HG02884 (cell line): ENCODE results near the gene IFI35.
"Not testable (repeated sequence)": the region's sequence is repeated elsewhere in the genome, so short reads cannot be mapped to it uniquely, and the experiment has no call there.

Source experiments
- ATAC-seq: cut with Tn5 transposase; IDR thresholded peaks from one replicate; pipeline ENCODE4 v1.9.1; 2021; ENCODE audit warnings: mild to moderate bottlenecking, moderate library complexity; ENCODE audit not compliant: unreplicated experiment

The IFI35 gene

GRCh38 chr17:43006639-43007551 lies at the start of gene IFI35:
TSS of gene IFI35 (plus strand) at chr17:43006784. CDS start at chr17:43006948, 164 bp downstream.
- ATAC-seq, result peak; percentile 84

GRCh38 chr17:42964161-42964932 lies 42.2 kb upstream of the IFI35 start, which contains the start of gene AARSD1:
TSS of gene AARSD1 (minus strand) at chr17:42964454. CDS start at chr17:42964440, 14 bp downstream.
- ATAC-seq, result peak; percentile 65

- ATAC-seq, result no peak
Observed at GRCh38 chr17:42967925-42968324, 38.7 kb upstream of the IFI35 start.

- no peak for ATAC-seq
Observed at GRCh38 chr17:42969001-42969581, 37.5 kb upstream of the IFI35 start.

- no peak for ATAC-seq
Observed at GRCh38 chr17:42971589-42971988, 35.0 kb upstream of the IFI35 start.

- not testable (repeated sequence) for ATAC-seq
Observed at GRCh38 chr17:42973323-42973722, 33.3 kb upstream of the IFI35 start.

- no peak for ATAC-seq
Observed at GRCh38 chr17:42975265-42975664, 31.3 kb upstream of the IFI35 start.

- not testable (repeated sequence) for ATAC-seq
Observed at GRCh38 chr17:42975701-42976100, 30.9 kb upstream of the IFI35 start.

- ATAC-seq, result no peak
Observed at GRCh38 chr17:42979511-42980273, 26.9 kb upstream of the IFI35 start, which contains the start of gene PTGES3L. TSS of gene PTGES3L (minus strand) at chr17:42980080. CDS start at chr17:42980053, 27 bp downstream.

GRCh38 chr17:42980274-42980765 lies 26.3 kb upstream of the IFI35 start, which contains the start of gene RUNDC1:
TSS of gene RUNDC1 (plus strand) at chr17:42980565. CDS start at chr17:42980577, 12 bp downstream.
- ATAC-seq, result no peak

- ATAC-seq, result no peak
Observed at GRCh38 chr17:42980766-42981397, 25.7 kb upstream of the IFI35 start.

- no peak for ATAC-seq
Observed at GRCh38 chr17:42982266-42982665, 24.3 kb upstream of the IFI35 start.

- ATAC-seq, result peak; percentile 66
Observed at GRCh38 chr17:42985225-42985624, 21.4 kb upstream of the IFI35 start.

GRCh38 chr17:42989141-42989540 lies 17.4 kb upstream of the IFI35 start:
- ATAC-seq, result no peak

GRCh38 chr17:42989726-42990652 lies 16.6 kb upstream of the IFI35 start:
- no peak for ATAC-seq

- ATAC-seq, result no peak
Observed at GRCh38 chr17:42991471-42991870, 15.1 kb upstream of the IFI35 start.

- ATAC-seq, result no peak
Observed at GRCh38 chr17:42992872-42993271, 13.7 kb upstream of the IFI35 start.

- not testable (repeated sequence) for ATAC-seq
Observed at GRCh38 chr17:42993913-42994312, 12.7 kb upstream of the IFI35 start.
